ENCODE data around the gene ITPKA. TPM values are rescaled to one million over a fixed set of nuclear protein-coding genes. Genes with fewer than 3 reads are reported as not detected.

The ITPKA gene
- total RNA-seq, 1 experiment from 2014 or later, result 16.8 TPM

- no peaks in the 10 kb centered on the region for H3K9me2 ChIP-seq (replicated peaks; ENCODE audit: low read length)
- H3K4me3 ChIP-seq (ENCODE audit: low read length), result no peak overlapping the region
- no peaks in the 10 kb centered on the region for H4K20me1 ChIP-seq (ENCODE audit: low read length)
- no peaks in the 10 kb centered on the region for H3K36me3 ChIP-seq (ENCODE audit: low read depth, low read length)
- TF ChIP-seq CTCF (conservative IDR thresholded peaks at IDR 0.05; ENCODE audit: low read depth, low read length) (no peak), EZH2phosphoT487 (IDR thresholded peaks at IDR 0.05; ENCODE audit: borderline replicate concordance, low read length) (no peak), EZH2 (IDR thresholded peaks at IDR 0.05; ENCODE audit: low read length, unreplicated experiment) (no peak)
- no peaks in the 10 kb centered on the region for H3F3A ChIP-seq (ENCODE audit: low read length, unreplicated experiment)
- ATAC-seq, result peak; percentile 69
- CTCF ChIA-PET, result interaction anchor here (0.6 kb wide), 1 partner anchor 230 kb away, joined by 5 read pairs; no protein-coding TSS in a partner anchor
- peak overlapping the region; percentile 59; the same call in 1 of the 2 replicates for H2AFZ ChIP-seq (ENCODE audit: low read length)
- 0 out of 2 replicates have a peak overlapping the region, but pooled peaks have one; percentile 4 for H3K9ac ChIP-seq (ENCODE audit: low read length)
- peaks cover 18% of the 10 kb centered on the region for H3K79me2 ChIP-seq (ENCODE audit: low read length)
- peak overlapping the region; percentile 84 for H3K27ac ChIP-seq (ENCODE audit: low read length)
- intact Hi-C loops (cut with micrococcal nuclease), result loop anchor here (10.0 kb wide), 1 partner anchor 52 kb away; the partner anchor contains the start of gene ITPKA
- BruUV-seq (replicated peaks), result no TSS peak
- POLR2A ChIA-PET (ENCODE audit: unreplicated experiment), result interaction anchor here (0.6 kb wide), 1 partner anchor 129 kb away, joined by 5 read pairs; no protein-coding TSS in a partner anchor
- no peaks in the 10 kb centered on the region for H3K9me3 ChIP-seq (ENCODE audit: low read length)
- peak; percentile 88 for DNase-seq
- H3K4me2 ChIP-seq (ENCODE audit: low read length), result peak overlapping the region; percentile 79
- H3K27me3 ChIP-seq (ENCODE audit: low read length), result no peaks in the 10 kb centered on the region
- peaks cover 23% of the 10 kb centered on the region for H3K4me1 ChIP-seq (ENCODE audit: insufficient read depth, low read length)
Observed at GRCh38 chr15:41546851-41547786, 53.4 kb downstream of the ITPKA start.

GRCh38 chr15:41550066-41550775, 56.5 kb downstream of the ITPKA start:
- Histone ChIP-seq H3K9me3 (ENCODE audit: low read length) (no peaks in the 10 kb centered on the region), H3K4me3 (ENCODE audit: low read length) (no peak overlapping the region), H2AFZ (ENCODE audit: low read length) (no peak overlapping the region), H3K9me2 (replicated peaks; ENCODE audit: low read length) (no peaks in the 10 kb centered on the region), H3K4me2 (ENCODE audit: low read length) (no peak overlapping the region), H3K27me3 (ENCODE audit: low read length) (no peaks in the 10 kb centered on the region), H4K20me1 (ENCODE audit: low read length) (no peaks in the 10 kb centered on the region), H3K9ac (ENCODE audit: low read length) (no peak overlapping the region), H3K79me2 (ENCODE audit: low read length) (no peaks in the 10 kb centered on the region), H3F3A (ENCODE audit: low read length, unreplicated experiment) (no peaks in the 10 kb centered on the region), H3K4me1 (ENCODE audit: insufficient read depth, low read length) (peaks cover 22% of the 10 kb centered on the region), H3K36me3 (ENCODE audit: low read depth, low read length) (no peaks in the 10 kb centered on the region), H3K27ac (ENCODE audit: low read length) (no peak overlapping the region)
- no peak for ATAC-seq
- no peak for DNase-seq
- POLR2A ChIA-PET (ENCODE audit: unreplicated experiment), result no interaction called here
- CTCF ChIA-PET, result no interaction called here
- no TSS peak for BruUV-seq (replicated peaks)
- intact Hi-C loops (cut with micrococcal nuclease), result no loop called here
- TF ChIP-seq CTCF (conservative IDR thresholded peaks at IDR 0.05; ENCODE audit: low read depth, low read length), result no peak
- no peak for TF ChIP-seq EZH2 (IDR thresholded peaks at IDR 0.05; ENCODE audit: low read length, unreplicated experiment)
- no peak for TF ChIP-seq EZH2phosphoT487 (IDR thresholded peaks at IDR 0.05; ENCODE audit: borderline replicate concordance, low read length)

Other genes starting within 250 kb of the ITPKA start
- gene OIP5, start 161.3 kb upstream of the ITPKA start, total RNA-seq (2014; rRNA removed), result 26.6 and 40.3 TPM in 2 replicates
- gene NUSAP1, start 161.0 kb upstream of the ITPKA start, total RNA-seq (2014; rRNA removed), result 96.2 and 178 TPM in 2 replicates
- 22.4 and 47.2 TPM in 2 replicates for gene NDUFAF1, start 91.4 kb upstream of the ITPKA start, total RNA-seq (2014; rRNA removed)
- gene RTF1, start 76.8 kb upstream of the ITPKA start, total RNA-seq (2014; rRNA removed), result 20.2 and 25.9 TPM in 2 replicates
- 0.07 and 0.29 TPM in 2 replicates for gene LTK, start 20.0 kb downstream of the ITPKA start, total RNA-seq (2014; rRNA removed)
- gene RPAP1, start 50.4 kb downstream of the ITPKA start, total RNA-seq (2014; rRNA removed), result 28.4 and 51.1 TPM in 2 replicates
- 20.0 and 23.5 TPM in 2 replicates for gene TYRO3, start 65.3 kb downstream of the ITPKA start, total RNA-seq (2014; rRNA removed)
- gene MGA, start 166.5 kb downstream of the ITPKA start, total RNA-seq (2014; rRNA removed), result 19.0 and 21.2 TPM in 2 replicates

Measured in PC-3 (cell line).